HAP-1 (cell line): ENCODE measurements around the gene PMAIP1.

Source experiments
- DNase-seq, 2 experiments: peaks; one replicate each; pipeline ENCODE4 v3.0.0-alpha.2; 2016 to 2020; ENCODE audit warnings: low spot score in 2 of 2
- H3K27me3 ChIP-seq: fragments of 250-450 bp; sonication (Bioruptor Pico); 2 replicates; pipeline ENCODE4 v1.5.1; 2020; ENCODE audit warnings: low read depth, mild to moderate bottlenecking, moderate library complexity
- H3K36me3 ChIP-seq: fragments of 250-450 bp; sonication (Bioruptor Pico); replicated peaks from 2 replicates; pipeline ENCODE4 v1.5.1; 2020; ENCODE audit warnings: mild to moderate bottlenecking
- H3K4me1 ChIP-seq: fragments of 250-450 bp; sonication (Bioruptor Pico); 2 replicates; pipeline ENCODE4 v1.5.1; 2020; ENCODE audit warnings: mild to moderate bottlenecking
- H3K4me3 ChIP-seq: fragments of 250-450 bp; sonication (Bioruptor Pico); 2 replicates; pipeline ENCODE4 v1.5.1; 2020; ENCODE audit warnings: mild to moderate bottlenecking, moderate library complexity
- H3K9me3 ChIP-seq: fragments of 250-450 bp; sonication (Bioruptor Pico); 2 replicates; pipeline ENCODE4 v1.5.1; 2020; ENCODE audit warnings: mild to moderate bottlenecking, moderate library complexity
- in situ Hi-C: fragments of 300-500 bp; cut with MboI; formaldehyde crosslinking; loops from 3 replicates; pipeline ENCODE4 v1.14.3; 2020; ENCODE audit warnings: low sequenced_read_pairs, inconsistent platforms, mixed read lengths

PMAIP1 gene

GRCh38 chr18:59911600-59911999 is 11.8 kb downstream of the PMAIP1 start:
- Histone ChIP-seq H3K36me3 (no peaks in the 10 kb centered on the region), H3K9me3 (no peaks in the 10 kb centered on the region), H3K4me1 (no peaks in the 10 kb centered on the region), H3K27me3 (no peaks in the 10 kb centered on the region), H3K4me3 (no peak overlapping the region)
- no peak for DNase-seq
- in situ Hi-C loops, result no loop called here

GRCh38 chr18:59912007-59912550 is 12.3 kb downstream of the PMAIP1 start:
- no peak overlapping the region for H3K4me3 ChIP-seq
- in situ Hi-C loops, result no loop called here
- H3K27me3 ChIP-seq, result no peaks in the 10 kb centered on the region
- H3K9me3 ChIP-seq, result no peaks in the 10 kb centered on the region
- no peaks in the 10 kb centered on the region for H3K36me3 ChIP-seq
- no peaks in the 10 kb centered on the region for H3K4me1 ChIP-seq
- no peak for DNase-seq

DNA sequence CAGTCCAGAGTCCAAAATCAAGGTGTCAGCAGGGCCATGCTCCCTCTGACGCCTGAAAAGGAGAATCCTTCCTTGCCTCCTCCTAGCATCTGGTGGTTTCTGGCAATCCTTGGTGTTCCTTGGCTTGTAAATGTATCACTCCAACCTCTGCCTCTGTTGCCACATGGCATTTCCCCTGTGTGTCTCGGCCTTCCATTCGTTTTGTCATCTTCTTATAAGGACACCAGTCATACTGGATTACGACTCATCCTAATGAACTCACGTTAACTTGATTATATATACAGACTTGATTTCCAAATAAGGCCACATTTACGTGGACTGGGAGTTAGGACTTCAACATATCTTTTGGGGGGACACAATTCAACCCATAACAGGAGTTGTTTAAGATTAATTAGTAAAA is 15.8 kb downstream of the PMAIP1 start:
- no peak for DNase-seq

DNA sequence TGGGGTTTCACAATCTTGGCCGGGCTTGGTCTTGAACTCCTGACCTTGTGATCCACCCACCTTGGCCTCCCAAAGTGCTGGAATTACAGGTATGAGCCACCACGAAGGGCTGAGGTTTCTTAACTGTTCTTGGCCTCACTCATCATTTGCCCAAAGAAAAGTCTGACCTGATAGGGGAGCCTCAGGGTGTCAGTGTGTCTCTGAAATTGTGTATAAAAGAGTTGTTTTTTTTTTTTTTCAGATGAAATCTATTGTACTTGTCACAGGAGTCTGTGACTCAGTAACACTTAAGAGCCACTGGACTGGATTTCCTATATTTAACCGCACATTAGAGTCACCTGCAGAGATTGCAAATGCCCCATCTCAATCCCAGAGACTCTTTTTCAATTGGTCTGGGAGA is 16.9 kb downstream of the PMAIP1 start:
- DNase-seq, result no peak
- in situ Hi-C loops, result no loop called here
- H3K9me3 ChIP-seq, result no peaks in the 10 kb centered on the region

More for the DNA sequence above, 15.8 kb downstream of the PMAIP1 start:
- Histone ChIP-seq H3K36me3 (no peaks in the 10 kb centered on the region), H3K4me3 (no peak overlapping the region), H3K27me3 (no peaks in the 10 kb centered on the region), H3K4me1 (no peaks in the 10 kb centered on the region), H3K9me3 (no peaks in the 10 kb centered on the region)
- in situ Hi-C loops, result no loop called here

GRCh38 chr18:59917422-59917821 is 17.6 kb downstream of the PMAIP1 start:
- no peaks in the 10 kb centered on the region for H3K36me3 ChIP-seq
- in situ Hi-C loops, result no loop called here
- no peaks in the 10 kb centered on the region for H3K27me3 ChIP-seq
- H3K4me1 ChIP-seq, result no peaks in the 10 kb centered on the region
- H3K4me3 ChIP-seq, result no peak overlapping the region
- no peak for DNase-seq
- H3K9me3 ChIP-seq, result no peaks in the 10 kb centered on the region

More for the DNA sequence above, 16.9 kb downstream of the PMAIP1 start:
- H3K36me3 ChIP-seq, result no peaks in the 10 kb centered on the region
- no peaks in the 10 kb centered on the region for H3K27me3 ChIP-seq
- no peaks in the 10 kb centered on the region for H3K4me1 ChIP-seq
- no peak overlapping the region for H3K4me3 ChIP-seq

DNA sequence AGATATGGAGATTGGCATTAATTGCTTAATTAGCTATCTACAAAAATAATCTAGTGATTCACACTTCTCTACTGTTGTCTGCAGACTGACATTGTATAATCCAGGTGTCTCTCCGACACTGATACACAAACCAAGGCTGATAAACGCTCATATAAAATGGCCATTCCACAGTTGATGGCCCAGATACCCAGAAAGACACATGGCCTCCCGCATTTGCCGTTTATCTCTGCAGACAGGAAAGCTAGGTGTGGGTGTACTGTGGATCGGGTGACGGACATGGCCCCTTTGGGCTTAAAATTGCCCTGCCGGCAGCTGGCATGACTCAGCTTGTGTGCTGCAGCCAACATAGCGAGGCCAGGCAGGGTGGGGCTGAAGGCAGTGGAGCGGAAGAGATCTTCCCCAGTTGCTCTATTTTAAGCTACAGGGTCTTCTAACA is 18.5 kb downstream of the PMAIP1 start:
- DNase-seq, result no peak
- no peaks in the 10 kb centered on the region for H3K9me3 ChIP-seq
- H3K36me3 ChIP-seq, result no peaks in the 10 kb centered on the region
- H3K4me1 ChIP-seq, result no peaks in the 10 kb centered on the region
- no peak overlapping the region for H3K4me3 ChIP-seq
- in situ Hi-C loops, result no loop called here
- no peaks in the 10 kb centered on the region for H3K27me3 ChIP-seq

GRCh38 chr18:59918997-59919396 is 19.2 kb downstream of the PMAIP1 start:
- H3K9me3 ChIP-seq, result no peaks in the 10 kb centered on the region
- H3K4me1 ChIP-seq, result no peaks in the 10 kb centered on the region
- in situ Hi-C loops, result no loop called here
- H3K27me3 ChIP-seq, result no peaks in the 10 kb centered on the region
- H3K36me3 ChIP-seq, result no peaks in the 10 kb centered on the region
- DNase-seq, result no peak
- H3K4me3 ChIP-seq, result no peak overlapping the region

- no peak for DNase-seq
- Histone ChIP-seq H3K9me3 (no peaks in the 10 kb centered on the region), H3K4me3 (no peak overlapping the region), H3K4me1 (no peaks in the 10 kb centered on the region), H3K27me3 (no peaks in the 10 kb centered on the region), H3K36me3 (no peaks in the 10 kb centered on the region)
- in situ Hi-C loops, result no loop called here
Observed at GRCh38 chr18:59921384-59921891, 21.6 kb downstream of the PMAIP1 start.

- Histone ChIP-seq H3K36me3 (no peaks in the 10 kb centered on the region), H3K27me3 (no peaks in the 10 kb centered on the region), H3K4me3 (no peak overlapping the region), H3K4me1 (no peaks in the 10 kb centered on the region), H3K9me3 (no peaks in the 10 kb centered on the region)
- in situ Hi-C loops, result no loop called here
- no peak for DNase-seq
Observed at GRCh38 chr18:59923539-59924196, 23.9 kb downstream of the PMAIP1 start.

GRCh38 chr18:59926131-59926530 is 26.3 kb downstream of the PMAIP1 start:
- Histone ChIP-seq H3K9me3 (no peaks in the 10 kb centered on the region), H3K36me3 (no peaks in the 10 kb centered on the region), H3K27me3 (no peaks in the 10 kb centered on the region), H3K4me1 (no peaks in the 10 kb centered on the region), H3K4me3 (no peak overlapping the region)
- no peak for DNase-seq
- in situ Hi-C loops, result no loop called here

GRCh38 chr18:59927246-59927825 is 27.5 kb downstream of the PMAIP1 start:
- no peaks in the 10 kb centered on the region for H3K27me3 ChIP-seq
- in situ Hi-C loops, result no loop called here
- no peaks in the 10 kb centered on the region for H3K9me3 ChIP-seq
- H3K4me3 ChIP-seq, result no peak overlapping the region
- no peaks in the 10 kb centered on the region for H3K4me1 ChIP-seq
- no peaks in the 10 kb centered on the region for H3K36me3 ChIP-seq
- no peak for DNase-seq

DNA sequence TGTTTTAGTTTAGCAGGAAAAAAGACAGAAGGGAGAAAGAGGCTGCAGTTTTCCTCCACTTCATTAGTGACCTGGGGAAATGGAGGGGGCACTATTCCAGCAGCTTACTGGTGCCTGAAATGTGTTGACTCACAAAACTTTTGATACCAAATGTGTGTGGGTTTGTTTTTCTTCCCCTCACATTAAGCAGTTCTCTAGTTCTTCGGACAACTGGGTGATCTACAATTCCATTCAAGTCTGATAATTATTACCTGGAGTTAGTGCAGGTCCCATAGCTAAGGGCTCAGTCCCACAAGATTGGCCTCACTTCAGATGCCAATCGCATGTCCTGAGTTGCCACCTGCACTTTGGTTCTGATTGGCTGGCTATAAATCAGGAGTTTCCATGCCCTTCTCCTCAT is 28.4 kb downstream of the PMAIP1 start:
- no peak for DNase-seq
- Histone ChIP-seq H3K4me3 (no peak overlapping the region), H3K36me3 (no peaks in the 10 kb centered on the region), H3K4me1 (no peaks in the 10 kb centered on the region), H3K9me3 (no peaks in the 10 kb centered on the region), H3K27me3 (no peaks in the 10 kb centered on the region)
- in situ Hi-C loops, result no loop called here

DNA sequence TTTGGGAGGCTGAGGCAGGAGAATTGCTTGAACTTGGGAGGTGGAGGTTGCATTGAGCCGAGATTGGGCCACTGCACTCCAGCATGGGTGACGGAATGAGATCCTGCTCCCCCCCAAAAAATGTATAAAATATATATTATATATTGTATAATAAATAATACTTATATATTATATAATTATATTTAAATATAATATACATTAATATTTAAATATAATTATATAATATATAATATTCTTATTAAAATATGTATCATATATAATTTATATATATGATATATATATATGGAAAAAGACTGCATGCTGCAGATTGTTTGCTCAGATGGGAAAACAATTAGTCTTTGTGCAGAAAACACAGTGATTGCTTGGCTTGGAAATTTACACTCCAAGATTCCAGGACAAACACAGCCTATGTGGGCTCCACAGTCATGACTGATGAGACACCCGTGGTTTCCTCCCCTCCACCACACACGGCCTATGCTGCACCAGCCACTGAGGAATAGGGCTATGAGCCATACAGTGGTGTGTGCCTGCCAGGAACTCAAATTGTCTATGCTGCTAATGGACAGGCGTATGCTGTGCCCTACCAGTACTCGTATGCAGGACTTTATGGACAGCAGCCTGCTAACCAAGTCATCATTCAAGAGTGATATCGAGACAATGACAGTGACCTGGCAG is 30.0 kb downstream of the PMAIP1 start:
- Histone ChIP-seq H3K36me3 (no peaks in the 10 kb centered on the region), H3K4me3 (no peak overlapping the region), H3K27me3 (no peaks in the 10 kb centered on the region), H3K9me3 (no peaks in the 10 kb centered on the region), H3K4me1 (no peaks in the 10 kb centered on the region)
- DNase-seq, result no peak
- in situ Hi-C loops, result no loop called here

DNA sequence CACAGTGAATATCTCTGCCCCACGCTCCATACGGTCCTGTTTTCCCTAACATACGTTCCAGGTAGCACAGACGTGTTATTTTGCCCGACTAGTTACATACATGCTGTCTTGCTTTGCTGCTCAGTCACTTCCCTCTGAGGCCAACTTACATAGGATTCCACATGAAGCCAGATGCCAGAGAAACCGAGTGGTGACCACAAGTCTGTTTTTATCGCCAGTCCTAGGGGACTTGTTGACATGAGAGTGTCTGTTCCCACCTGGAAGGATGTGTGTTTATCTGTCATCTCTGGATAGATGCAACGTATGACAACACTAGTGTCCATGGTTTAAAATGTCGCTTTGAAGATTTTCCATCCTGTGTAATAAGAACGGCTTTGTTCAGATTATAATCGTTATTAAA is 32.6 kb downstream of the PMAIP1 start:
- no peaks in the 10 kb centered on the region for H3K36me3 ChIP-seq
- no peak for DNase-seq
- in situ Hi-C loops, result no loop called here
- no peak overlapping the region for H3K4me3 ChIP-seq
- H3K9me3 ChIP-seq, result no peaks in the 10 kb centered on the region
- H3K27me3 ChIP-seq, result no peaks in the 10 kb centered on the region
- H3K4me1 ChIP-seq, result no peaks in the 10 kb centered on the region
